GM19468 (cell line): Measurements from ENCODE around the gene FBN3.
"Not testable (repeated sequence)": the region's sequence is repeated elsewhere in the genome, so short reads cannot be mapped to it uniquely, and the experiment has no call there.

ENCODE experiments used
- ATAC-seq: cut with Tn5 transposase; IDR thresholded peaks from one replicate; pipeline ENCODE4 v1.9.1; 2021; ENCODE audit warnings: mild to moderate bottlenecking, moderate library complexity, moderate number of reproducible peaks; ENCODE audit not compliant: unreplicated experiment; ENCODE audit errors: extremely low read depth

FBN3 gene

GRCh38 chr19:8123683-8124082, 25.7 kb downstream of the FBN3 start:
- ATAC-seq = no peak

GRCh38 chr19:8120636-8121480, 28.5 kb downstream of the FBN3 start:
- no peak for ATAC-seq

- no peak for ATAC-seq
Measured at GRCh38 chr19:8117991-8118390, 31.4 kb downstream of the FBN3 start.

- ATAC-seq = no peak
Measured at GRCh38 chr19:8116437-8117293, 32.7 kb downstream of the FBN3 start.

- ATAC-seq = no peak
Measured at GRCh38 chr19:8115805-8116396, 33.5 kb downstream of the FBN3 start.

- ATAC-seq = no peak
Measured at GRCh38 chr19:8113017-8113416, 36.4 kb downstream of the FBN3 start.

- ATAC-seq = no peak
Measured at GRCh38 chr19:8111376-8111775, 38.0 kb downstream of the FBN3 start.

- ATAC-seq = no peak
Measured at GRCh38 chr19:8110931-8111330, 38.5 kb downstream of the FBN3 start.

- no peak for ATAC-seq
Measured at GRCh38 chr19:8109890-8110662, 39.3 kb downstream of the FBN3 start.

GRCh38 chr19:8109455-8109854, 39.9 kb downstream of the FBN3 start:
- no peak for ATAC-seq

GRCh38 chr19:8108560-8109445, 40.6 kb downstream of the FBN3 start:
- no peak for ATAC-seq

GRCh38 chr19:8107301-8107903, 42.0 kb downstream of the FBN3 start:
- no peak for ATAC-seq

- no peak for ATAC-seq
Measured at GRCh38 chr19:8105471-8105870, 43.9 kb downstream of the FBN3 start.

- not testable (repeated sequence) for ATAC-seq
Measured at GRCh38 chr19:8101910-8102309, 47.5 kb downstream of the FBN3 start.

GRCh38 chr19:8101311-8101710, 48.1 kb downstream of the FBN3 start:
- no peak for ATAC-seq

- ATAC-seq = no peak
Measured at GRCh38 chr19:8097681-8098567, 51.5 kb downstream of the FBN3 start.

GRCh38 chr19:8097198-8097597, 52.2 kb downstream of the FBN3 start:
- no peak for ATAC-seq

- ATAC-seq = no peak
Measured at GRCh38 chr19:8096071-8096470, 53.3 kb downstream of the FBN3 start.
